ENCODE measurements around the gene COL26A1. TPM values are rescaled to one million over a fixed set of nuclear protein-coding genes. Genes with fewer than 3 reads are reported as not detected.

COL26A1 gene
- total RNA-seq, 1 donor from 2014 or later, result not detected

DNA sequence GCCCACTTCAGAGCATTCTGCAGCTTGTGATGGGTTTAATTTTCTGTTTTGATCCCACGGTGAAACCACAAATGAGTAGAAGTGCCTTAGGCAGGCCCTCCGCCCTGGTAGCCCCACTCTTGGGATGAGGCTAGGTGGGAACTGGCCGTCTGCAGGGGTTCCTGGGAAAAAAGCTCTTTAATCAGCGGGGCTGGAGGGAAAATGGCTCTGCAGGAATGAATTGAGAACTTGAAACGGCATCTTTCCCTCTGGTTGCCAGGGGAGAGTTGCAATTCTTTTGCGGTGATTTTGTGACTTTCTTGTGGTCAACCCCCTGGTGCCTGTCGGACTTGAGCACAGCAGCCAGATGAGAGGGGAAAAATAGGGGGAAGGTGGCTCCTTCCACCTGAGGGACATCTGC is 32.7 kb downstream of the COL26A1 start:
- Mint-ChIP-seq H3K9me3 (no peaks in the 10 kb centered on the region), H3K27me3 (peaks cover 15% of the 10 kb centered on the region), H3K36me3 (ENCODE audit: low read depth) (no peaks in the 10 kb centered on the region), H3K4me1 (peaks cover 22% of the 10 kb centered on the region), H3K4me3 (no peak overlapping the region), H3K27ac (no peak overlapping the region)
- CTCF ChIA-PET, result interaction anchor here (0.9 to 1.7 kb wide), 2 partner anchors 15 to 31 kb away, joined by 3 read pairs; no protein-coding TSS in a partner anchor
- ATAC-seq (ENCODE audit: low read depth) (no peak), DNase-seq (no peak)
- POLR2A ChIA-PET, result no interaction called here
- no peak for TF ChIP-seq CTCF (IDR thresholded peaks at IDR 0.05)
- intact Hi-C loops (cut with micrococcal nuclease), result no loop called here

DNA sequence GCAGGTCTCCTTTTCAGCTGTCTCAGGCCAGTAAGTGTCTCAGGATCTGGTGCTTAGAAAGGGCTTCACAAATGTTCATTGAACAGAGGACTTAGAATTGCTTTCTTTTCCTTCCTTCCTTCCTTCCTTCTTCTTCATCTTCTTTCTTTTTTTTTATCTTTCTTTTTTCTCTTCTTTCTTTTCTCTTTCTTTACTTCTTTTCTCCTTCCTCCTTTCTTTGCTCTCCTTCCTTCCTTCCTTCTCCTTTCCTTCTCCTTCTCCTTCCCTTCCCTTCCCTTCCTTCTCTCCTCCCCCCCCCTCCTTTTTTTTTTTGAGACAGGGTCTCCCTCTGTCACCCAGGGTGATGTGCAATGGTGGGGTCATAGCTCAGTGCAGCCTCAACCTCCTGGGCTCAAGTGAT is 34.6 kb downstream of the COL26A1 start:
- intact Hi-C loops (cut with micrococcal nuclease), result no loop called here
- peaks cover 21% of the 10 kb centered on the region for H3K27me3 Mint-ChIP-seq
- H3K4me1 Mint-ChIP-seq, result peaks cover 4% of the 10 kb centered on the region
- ChIA-PET POLR2A (interaction anchor here (0.6 kb wide), 1 partner anchor 765 kb away, joined by 3 read pairs; no protein-coding TSS in a partner anchor), CTCF (no interaction called here)
- no peak for TF ChIP-seq CTCF (IDR thresholded peaks at IDR 0.05)
- no peaks in the 10 kb centered on the region for H3K9me3 Mint-ChIP-seq
- ATAC-seq (ENCODE audit: low read depth) (no peak), DNase-seq (no peak)
- H3K4me3 Mint-ChIP-seq, result no peak overlapping the region
- no peaks in the 10 kb centered on the region for H3K36me3 Mint-ChIP-seq (ENCODE audit: low read depth)
- H3K27ac Mint-ChIP-seq, result no peak overlapping the region

DNA sequence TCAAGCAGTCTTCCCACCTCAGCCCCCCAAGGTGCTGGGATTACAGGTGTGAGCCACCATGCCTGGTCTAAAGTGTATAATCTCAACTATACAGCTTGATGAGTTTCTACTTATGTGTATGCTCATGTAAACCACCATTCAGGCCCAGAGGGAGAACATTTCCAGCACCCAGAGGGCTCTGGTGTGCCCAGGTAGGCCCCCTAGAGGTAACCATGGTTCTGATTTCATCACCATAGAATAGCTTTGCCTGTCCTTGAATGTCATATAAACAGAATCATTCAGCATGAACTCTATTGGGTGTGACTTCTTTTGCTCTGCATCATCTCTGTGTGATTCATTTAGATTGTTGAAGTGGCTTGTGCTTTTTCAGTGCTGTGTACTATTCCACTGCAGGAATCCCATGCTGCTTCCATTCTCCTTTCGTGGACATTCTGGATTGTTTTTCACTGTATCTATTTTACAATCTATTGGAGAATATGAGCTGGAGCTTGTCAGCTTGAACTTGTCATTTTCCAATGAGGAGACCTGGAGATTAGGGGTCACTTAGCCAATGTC is 35.2 kb downstream of the COL26A1 start:
- DNase-seq (no peak), ATAC-seq (ENCODE audit: low read depth) (no peak)
- Mint-ChIP-seq H3K4me1 (peaks cover 3% of the 10 kb centered on the region), H3K4me3 (no peak overlapping the region), H3K36me3 (ENCODE audit: low read depth) (no peaks in the 10 kb centered on the region), H3K27me3 (peaks cover 23% of the 10 kb centered on the region), H3K27ac (no peak overlapping the region), H3K9me3 (no peaks in the 10 kb centered on the region)
- ChIA-PET POLR2A (interaction anchor here (0.5 to 0.6 kb wide), 2 partner anchors 33 to 766 kb away, joined by 3 to 7 read pairs; no protein-coding TSS in a partner anchor), CTCF (no interaction called here)
- no peak for TF ChIP-seq CTCF (IDR thresholded peaks at IDR 0.05)
- intact Hi-C loops (cut with micrococcal nuclease), result no loop called here

GRCh38 chr7:101398396-101399289 is 36.0 kb downstream of the COL26A1 start:
- intact Hi-C loops (cut with micrococcal nuclease), result no loop called here
- ATAC-seq (ENCODE audit: low read depth), result no peak
- ChIA-PET POLR2A (no interaction called here), CTCF (interaction anchor here (0.9 to 1.1 kb wide), 2 partner anchors 12 to 34 kb away, joined by 3 read pairs; no protein-coding TSS in a partner anchor)
- peaks cover 28% of the 10 kb centered on the region for H3K27me3 Mint-ChIP-seq
- H3K4me1 Mint-ChIP-seq, result no peaks in the 10 kb centered on the region
- DNase-seq, result no peak
- no peaks in the 10 kb centered on the region for H3K36me3 Mint-ChIP-seq (ENCODE audit: low read depth)
- H3K27ac Mint-ChIP-seq, result no peak overlapping the region
- no peaks in the 10 kb centered on the region for H3K9me3 Mint-ChIP-seq
- no peak overlapping the region for H3K4me3 Mint-ChIP-seq
- no peak for TF ChIP-seq CTCF (IDR thresholded peaks at IDR 0.05)

- POLR2A ChIA-PET, result no interaction called here
- no peaks in the 10 kb centered on the region for H3K4me1 Mint-ChIP-seq
- peaks cover 31% of the 10 kb centered on the region for H3K27me3 Mint-ChIP-seq
- CTCF ChIA-PET, result interaction anchor here (1.1 kb wide), 1 partner anchor 11 kb away, joined by 3 read pairs; no protein-coding TSS in a partner anchor
- no peaks in the 10 kb centered on the region for H3K36me3 Mint-ChIP-seq (ENCODE audit: low read depth)
- DNase-seq (no peak), ATAC-seq (ENCODE audit: low read depth) (no peak)
- H3K4me3 Mint-ChIP-seq, result no peak overlapping the region
- no peak for TF ChIP-seq CTCF (IDR thresholded peaks at IDR 0.05)
- intact Hi-C loops (cut with micrococcal nuclease), result no loop called here
- H3K27ac Mint-ChIP-seq, result no peak overlapping the region
- H3K9me3 Mint-ChIP-seq, result no peaks in the 10 kb centered on the region
Measured at GRCh38 chr7:101399759-101400158, 37.1 kb downstream of the COL26A1 start.

Measured in activated B cell treated with CpG ODN at 0.5 μM for 24 hours (primary cell).